Lung (tissue), 12 donors: ENCODE results near the gene RSL24D1. TPM values are rescaled to one million over a fixed set of nuclear protein-coding genes. Genes with fewer than 3 reads are reported as not detected.

Experiments used
- ATAC-seq: fragments of 200-7000 bp; cut with Tn5 transposase; one replicate; pipeline ENCODE4 v1.9.1; 2020; ENCODE audit warnings: moderate number of reproducible peaks; ENCODE audit not compliant: insufficient read depth, low FRiP score
- DNase-seq, 3 donors: peaks; one replicate each; pipeline ENCODE4 v3.0.0-alpha.2; 2013 to 2017
- H3K27ac ChIP-seq, 2 donors: one replicate each; pipeline ENCODE4 v1.5.1; 2013; ENCODE audit warnings: mild to moderate bottlenecking in 2 of 2, moderate library complexity in 2 of 2, control low read depth in 1 of 2, inconsistent platforms in 1 of 2, low read depth in 1 of 2, low read length in 1 of 2
- H3K27me3 ChIP-seq, 3 donors: one replicate each; pipeline ENCODE4 v1.5.1; 2013; ENCODE audit warnings: low read length in 2 of 3; ENCODE audit not compliant: control insufficient read depth in 3 of 3, insufficient read depth in 3 of 3
- H3K36me3 ChIP-seq, 4 donors: one replicate each; pipeline ENCODE4 v1.5.1; 2013; ENCODE audit warnings: low read length in 4 of 4, mild to moderate bottlenecking in 1 of 4, moderate library complexity in 1 of 4; ENCODE audit not compliant: control insufficient read depth in 4 of 4, insufficient read depth in 4 of 4
- H3K4me1 ChIP-seq, 5 donors: one replicate each; pipeline ENCODE4 v1.5.1; 2013; ENCODE audit warnings: low read length in 5 of 5, mild to moderate bottlenecking in 2 of 5, moderate library complexity in 1 of 5; ENCODE audit not compliant: control insufficient read depth in 5 of 5, insufficient read depth in 5 of 5
- H3K4me3 ChIP-seq: one replicate; pipeline ENCODE4 v1.5.1; 2013; ENCODE audit warnings: mild to moderate bottlenecking, control low read depth, moderate library complexity
- H3K9ac ChIP-seq, 2 donors: one replicate each; pipeline ENCODE4 v1.5.1; 2013; ENCODE audit warnings: low read length in 2 of 2, control low read depth in 1 of 2; ENCODE audit not compliant: insufficient read depth in 1 of 2
- H3K9me3 ChIP-seq, 4 donors: one replicate each; pipeline ENCODE4 v1.5.1; 2013; ENCODE audit warnings: low read length in 3 of 4, mild to moderate bottlenecking in 1 of 4, moderate library complexity in 1 of 4; ENCODE audit not compliant: control insufficient read depth in 4 of 4, insufficient read depth in 3 of 4
- CTCF ChIP-seq: IDR thresholded peaks from 2 replicates; pipeline ENCODE4 v1.5.1; 2012; ENCODE audit warnings: mild to moderate bottlenecking; ENCODE audit errors: control extremely low read depth, extremely low read depth
- WGBS, 2 donors: extraction: QIAGEN DNeasy Blood & Tissue Kit; methylation state at CpG; one replicate each; pipeline ENCODE4 v1.1.7; 2013; 5-methylcytosine and 5-hydroxymethylcytosine counted together
- polyA plus RNA-seq, 2 donors: library from polyadenylated mRNA; stranded (reverse); fragments of 200-250 nt; gene quantifications; one replicate each; pipeline ENCODE4 v1.2.1, GENCODE V29; 2013
- total RNA-seq, 2 donors: library from RNA; depleted of rRNA in 1 of 2; stranded (reverse); fragments of >200 nt in 1 of 2; gene quantifications; one replicate each; pipeline ENCODE4 v1.2.1, GENCODE V29; 2014 to 2021
- donor health status: control.
- donor health status: control.
- donor health status: Bipolar disorder and iron deficiency.
- donor health status: healthy.
- donor health status: DM: yes; HTN: yes; CAD: no.

RSL24D1 gene
- total and polyA plus RNA-seq, 4 donors: 45.9 to 102 (median 63.9) TPM

- H3K36me3 ChIP-seq: peaks cover 0 to 5% (median 2%) of the 10 kb centered on the region in 4 donors
- no peaks in the 10 kb centered on the region for H3K27me3 ChIP-seq
- ATAC-seq (no peak), DNase-seq (no peak)
- no peak overlapping the region for H3K4me3 ChIP-seq
- H3K9ac ChIP-seq: no peak overlapping the region
- H3K9me3 ChIP-seq: no peaks in the 10 kb centered on the region
- H3K4me1 ChIP-seq: peaks cover 0 to 1% (median 0%) of the 10 kb centered on the region in 5 donors
- TF ChIP-seq CTCF: no peak
- 100% methylated on average over 1 of the region's 1 CpG for WGBS, 2 donors
- no peak overlapping the region for H3K27ac ChIP-seq
Measured at GRCh38 chr15:55234800-55235104, 38.0 kb upstream of the RSL24D1 start.

GRCh38 chr15:55234104-55234799, 37.5 kb upstream of the RSL24D1 start:
- ATAC-seq: no peak
- Histone ChIP-seq H3K9me3 (no peaks in the 10 kb centered on the region), H3K27me3 (no peaks in the 10 kb centered on the region), H3K36me3 (peaks cover 0 to 5% (median 2%) of the 10 kb centered on the region in 4 donors), H3K4me3 (no peak overlapping the region), H3K27ac (no peak overlapping the region), H3K4me1 (no peaks in the 10 kb centered on the region), H3K9ac (no peak overlapping the region)
- TF ChIP-seq CTCF: no peak
- 94 to 97% methylated on average over 2 of the region's 2 CpGs for WGBS, 2 donors
- DNase-seq: no peak

- peaks cover 0 to 7% (median 3%) of the 10 kb centered on the region in 4 donors for H3K36me3 ChIP-seq
- ATAC-seq (no peak), DNase-seq (no peak)
- H3K27ac ChIP-seq: no peak overlapping the region
- 98 to 100% methylated on average over 1 of the region's 1 CpG for WGBS, 2 donors
- no peaks in the 10 kb centered on the region for H3K9me3 ChIP-seq
- H3K27me3 ChIP-seq: no peaks in the 10 kb centered on the region
- no peak overlapping the region for H3K4me3 ChIP-seq
- no peak overlapping the region for H3K9ac ChIP-seq
- TF ChIP-seq CTCF: no peak
- H3K4me1 ChIP-seq: no peaks in the 10 kb centered on the region
Measured at GRCh38 chr15:55231455-55231854, 34.7 kb upstream of the RSL24D1 start.

- Histone ChIP-seq H3K9me3 (no peaks in the 10 kb centered on the region), H3K36me3 (peaks cover 0 to 7% (median 4%) of the 10 kb centered on the region in 4 donors), H3K27me3 (no peaks in the 10 kb centered on the region), H3K9ac (no peak overlapping the region), H3K4me3 (no peak overlapping the region), H3K4me1 (no peaks in the 10 kb centered on the region), H3K27ac (no peak overlapping the region)
- DNase-seq (no peak), ATAC-seq (no peak)
- 65 to 98% methylated on average over 1 of the region's 1 CpG for WGBS, 2 donors
- no peak for TF ChIP-seq CTCF
Measured at GRCh38 chr15:55230953-55231352, 34.2 kb upstream of the RSL24D1 start.
